Breast epithelium (tissue), 4 donors: ENCODE results near the gene USP32. TPM values are rescaled to one million over a fixed set of nuclear protein-coding genes. Genes with fewer than 3 reads are reported as not detected.

Experiments used
- DNase-seq, 2 donors: peaks; one replicate each; pipeline ENCODE4 v3.0.0-alpha.2; 2019; ENCODE audit warnings: low spot score in 2 of 2
- H3K27ac ChIP-seq, 2 donors: fragments of 200-600 bp; sonication (generic) in 1 of 2; one replicate each; pipeline ENCODE4 v1.5.1; 2016 to 2019; ENCODE audit warnings: mild to moderate bottlenecking in 1 of 2
- H3K27me3 ChIP-seq, 2 donors: fragments of 200-600 bp; sonication (generic) in 1 of 2; one replicate each; pipeline versions ENCODE4 v1.5.1 to v1.6.0; 2017 to 2019; ENCODE audit warnings: control low read depth in 1 of 2, mild to moderate bottlenecking in 1 of 2
- H3K36me3 ChIP-seq: fragments of 200-600 bp; one replicate; pipeline ENCODE4 v1.5.1; 2019
- H3K4me1 ChIP-seq, 2 donors: fragments of 200-600 bp; sonication (generic); one replicate each; pipeline ENCODE4 v1.5.1; 2016 to 2019; ENCODE audit warnings: control low read depth in 1 of 2
- H3K4me3 ChIP-seq, 3 donors: fragments of 200-600 bp; sonication (generic); 1 replicate in 2 of 3; 2 replicates in 1 of 3; pipeline ENCODE4 v1.5.1; 2016 to 2019; ENCODE audit warnings: mild to moderate bottlenecking in 3 of 3, moderate library complexity in 2 of 3
- H3K9me3 ChIP-seq, 2 donors: fragments of 200-600 bp; sonication (generic) in 1 of 2; one replicate each; pipeline ENCODE4 v1.5.1; 2016 to 2019; ENCODE audit warnings: control low read depth in 1 of 2
- CTCF ChIP-seq, 3 donors: fragments of 450-650 bp; IDR thresholded peaks; one replicate each; pipeline ENCODE4 v1.5.1; 2016 to 2017; ENCODE audit warnings: antibody characterized with exemption in 3 of 3, mild to moderate bottlenecking in 3 of 3, moderate library complexity in 3 of 3
- POLR2A ChIP-seq: fragments of 450-650 bp; IDR thresholded peaks from one replicate; pipeline ENCODE4 v1.6.1; 2016; ENCODE audit warnings: antibody characterized with exemption, mild to moderate bottlenecking, moderate library complexity
- POLR2AphosphoS5 ChIP-seq, 3 donors: sonication (generic); formaldehyde crosslinking; IDR thresholded peaks; one replicate each; pipeline ENCODE4 v1.6.1; 2017; ENCODE audit warnings: antibody characterized with exemption in 3 of 3
- intact Hi-C: fragments of 100-400 bp; cut with DNase I; formaldehyde crosslinking; loops from one replicate; pipeline ENCODE4 v1.15.1; 2023; ENCODE audit warnings: low total_unique reads
- total RNA-seq, 3 donors: library from RNA; depleted of rRNA; stranded (reverse); fragments of >200 nt; gene quantifications; one replicate each; pipeline ENCODE4 v1.1.0, GENCODE V29; 2016

The USP32 gene
- total RNA-seq, 3 donors from 2014 or later, result 66.2 to 95.1 (median 69.1) TPM

GRCh38 chr17:60303406-60304099, 88.4 kb downstream of the USP32 start:
- H3K4me3 ChIP-seq, result no peak overlapping the region
- H3K27me3 ChIP-seq, result no peaks in the 10 kb centered on the region
- H3K27ac ChIP-seq, result no peak overlapping the region
- H3K4me1 ChIP-seq, result no peaks in the 10 kb centered on the region
- H3K36me3 ChIP-seq, result no peaks in the 10 kb centered on the region
- no peak for TF ChIP-seq CTCF (IDR thresholded peaks at IDR 0.05)
- no peak for TF ChIP-seq POLR2A
- no peak for TF ChIP-seq POLR2AphosphoS5 (IDR thresholded peaks at IDR 0.05)
- H3K9me3 ChIP-seq, result no peaks in the 10 kb centered on the region
- no peak for DNase-seq
- intact Hi-C loops, result no loop called here

DNA sequence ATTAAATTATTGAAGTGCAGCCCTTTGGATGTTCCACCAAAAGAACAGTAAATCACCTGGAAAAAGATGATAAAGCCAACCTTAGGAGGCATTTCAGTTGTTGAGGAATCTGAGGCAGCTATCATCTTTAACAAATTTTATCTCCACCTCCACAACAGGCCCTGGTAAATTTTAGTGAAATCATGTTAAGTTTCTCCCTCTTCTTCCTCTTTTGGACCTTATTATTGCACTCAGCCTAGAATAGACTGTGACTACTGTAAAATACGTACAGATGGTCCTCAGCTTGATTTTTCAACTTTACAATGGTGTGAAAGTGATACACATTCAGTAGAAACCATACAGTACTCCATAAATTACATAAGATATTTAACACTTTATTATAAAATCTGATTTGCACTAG, 90.3 kb downstream of the USP32 start:
- H3K36me3 ChIP-seq, result no peaks in the 10 kb centered on the region
- no peak for TF ChIP-seq POLR2A
- TF ChIP-seq CTCF (IDR thresholded peaks at IDR 0.05), result no peak
- no peak for TF ChIP-seq POLR2AphosphoS5 (IDR thresholded peaks at IDR 0.05)
- no peaks in the 10 kb centered on the region for H3K4me1 ChIP-seq
- H3K4me3 ChIP-seq, result no peak overlapping the region
- no peaks in the 10 kb centered on the region for H3K27me3 ChIP-seq
- H3K9me3 ChIP-seq, result no peaks in the 10 kb centered on the region
- intact Hi-C loops, result no loop called here
- DNase-seq, result no peak
- no peak overlapping the region for H3K27ac ChIP-seq

- intact Hi-C loops, result no loop called here
Measured at GRCh38 chr17:60300949-60301348, 91.0 kb downstream of the USP32 start.

GRCh38 chr17:60300011-60300410, 91.9 kb downstream of the USP32 start:
- no peak overlapping the region for H3K4me3 ChIP-seq
- no peak for DNase-seq
- no peaks in the 10 kb centered on the region for H3K36me3 ChIP-seq
- no peaks in the 10 kb centered on the region for H3K4me1 ChIP-seq
- H3K27me3 ChIP-seq, result no peaks in the 10 kb centered on the region
- TF ChIP-seq CTCF (IDR thresholded peaks at IDR 0.05) (no peak), POLR2A (no peak), POLR2AphosphoS5 (IDR thresholded peaks at IDR 0.05) (no peak)
- no peaks in the 10 kb centered on the region for H3K9me3 ChIP-seq
- H3K27ac ChIP-seq, result no peak overlapping the region
- intact Hi-C loops, result no loop called here

More at GRCh38 chr17:60300949-60301348, 91.0 kb downstream of the USP32 start:
- no peaks in the 10 kb centered on the region for H3K36me3 ChIP-seq
- H3K4me1 ChIP-seq, result no peaks in the 10 kb centered on the region
- H3K27ac ChIP-seq, result no peak overlapping the region
- H3K4me3 ChIP-seq, result no peak overlapping the region
- H3K9me3 ChIP-seq, result no peaks in the 10 kb centered on the region
- H3K27me3 ChIP-seq, result no peaks in the 10 kb centered on the region
- no peak for DNase-seq
- TF ChIP-seq CTCF (IDR thresholded peaks at IDR 0.05) (no peak), POLR2AphosphoS5 (IDR thresholded peaks at IDR 0.05) (no peak), POLR2A (no peak)

GRCh38 chr17:60297760-60298401, 94.1 kb downstream of the USP32 start:
- TF ChIP-seq CTCF (IDR thresholded peaks at IDR 0.05) (no peak), POLR2A (no peak), POLR2AphosphoS5 (IDR thresholded peaks at IDR 0.05) (no peak)
- Histone ChIP-seq H3K4me1 (no peaks in the 10 kb centered on the region), H3K36me3 (no peaks in the 10 kb centered on the region), H3K4me3 (no peak overlapping the region), H3K9me3 (no peaks in the 10 kb centered on the region), H3K27me3 (no peaks in the 10 kb centered on the region), H3K27ac (no peak overlapping the region)
- intact Hi-C loops, result no loop called here
- no peak for DNase-seq
